ENCODE measurements around the gene RPTOR. TPM values are rescaled to one million over a fixed set of nuclear protein-coding genes. Genes with fewer than 3 reads are reported as not detected.

RPTOR gene
- total RNA-seq, 1 donor from 2014 or later = 65.9 TPM

- TF ChIP-seq CTCF (IDR thresholded peaks at IDR 0.05) = no peak
- intact Hi-C loops (cut with micrococcal nuclease) = no loop called here
Observed at GRCh38 chr17:80517641-80518040, 27.0 kb upstream of the RPTOR start.

GRCh38 chr17:80518392-80518791 is 26.2 kb upstream of the RPTOR start:
- DNase-seq = no peak
- no peaks in the 10 kb centered on the region for H3K9me3 Mint-ChIP-seq
- intact Hi-C loops (cut with micrococcal nuclease) = no loop called here
- no peak overlapping the region for H3K27ac Mint-ChIP-seq
- POLR2A ChIA-PET = no interaction called here
- no peak overlapping the region for H3K4me3 Mint-ChIP-seq
- CTCF ChIA-PET = no interaction called here
- no peaks in the 10 kb centered on the region for H3K36me3 Mint-ChIP-seq (ENCODE audit: low read depth)
- H3K27me3 Mint-ChIP-seq = peaks cover 13% of the 10 kb centered on the region
- no peak for ATAC-seq (ENCODE audit: low read depth)
- no peaks in the 10 kb centered on the region for H3K4me1 Mint-ChIP-seq
- TF ChIP-seq CTCF (IDR thresholded peaks at IDR 0.05) = no peak

More at GRCh38 chr17:80517641-80518040, 27.0 kb upstream of the RPTOR start:
- no peak overlapping the region for H3K4me3 Mint-ChIP-seq
- CTCF ChIA-PET = no interaction called here
- DNase-seq (no peak), ATAC-seq (ENCODE audit: low read depth) (no peak)
- no peak overlapping the region for H3K27ac Mint-ChIP-seq
- no peaks in the 10 kb centered on the region for H3K9me3 Mint-ChIP-seq
- H3K4me1 Mint-ChIP-seq = no peaks in the 10 kb centered on the region
- POLR2A ChIA-PET = no interaction called here
- H3K36me3 Mint-ChIP-seq (ENCODE audit: low read depth) = no peaks in the 10 kb centered on the region
- H3K27me3 Mint-ChIP-seq = peaks cover 14% of the 10 kb centered on the region

GRCh38 chr17:80519091-80519781 is 25.4 kb upstream of the RPTOR start:
- TF ChIP-seq CTCF (IDR thresholded peaks at IDR 0.05) = no peak
- CTCF ChIA-PET = no interaction called here
- no peaks in the 10 kb centered on the region for H3K36me3 Mint-ChIP-seq (ENCODE audit: low read depth)

GRCh38 chr17:80520810-80521455 is 23.7 kb upstream of the RPTOR start:
- intact Hi-C loops (cut with micrococcal nuclease) = no loop called here
- Mint-ChIP-seq H3K4me3 (no peak overlapping the region), H3K27me3 (peaks cover 16% of the 10 kb centered on the region), H3K4me1 (no peaks in the 10 kb centered on the region), H3K27ac (no peak overlapping the region), H3K36me3 (ENCODE audit: low read depth) (no peaks in the 10 kb centered on the region), H3K9me3 (no peaks in the 10 kb centered on the region)
- POLR2A ChIA-PET = no interaction called here
- TF ChIP-seq CTCF (IDR thresholded peaks at IDR 0.05) = no peak
- CTCF ChIA-PET = no interaction called here
- ATAC-seq (ENCODE audit: low read depth) = no peak
- DNase-seq = no peak

More at GRCh38 chr17:80519091-80519781, 25.4 kb upstream of the RPTOR start:
- Mint-ChIP-seq H3K27ac (no peak overlapping the region), H3K4me1 (no peaks in the 10 kb centered on the region), H3K4me3 (no peak overlapping the region), H3K27me3 (peaks cover 12% of the 10 kb centered on the region), H3K9me3 (no peaks in the 10 kb centered on the region)
- intact Hi-C loops (cut with micrococcal nuclease) = no loop called here
- POLR2A ChIA-PET = no interaction called here
- ATAC-seq (ENCODE audit: low read depth) = no peak
- no peak for DNase-seq

GRCh38 chr17:80523054-80523744 is 21.4 kb upstream of the RPTOR start:
- intact Hi-C loops (cut with micrococcal nuclease) = no loop called here
- no peak for TF ChIP-seq CTCF (IDR thresholded peaks at IDR 0.05)
- Mint-ChIP-seq H3K27ac (no peak overlapping the region), H3K9me3 (no peaks in the 10 kb centered on the region), H3K36me3 (ENCODE audit: low read depth) (no peaks in the 10 kb centered on the region), H3K4me3 (no peak overlapping the region), H3K27me3 (peaks cover 28% of the 10 kb centered on the region), H3K4me1 (no peaks in the 10 kb centered on the region)
- ChIA-PET CTCF (no interaction called here), POLR2A (no interaction called here)
- DNase-seq (no peak), ATAC-seq (ENCODE audit: low read depth) (no peak)
